C4-2B (cell line): ENCODE data around the gene GPR153.
"Not testable (repeated sequence)": the region's sequence is repeated elsewhere in the genome, so short reads cannot be mapped to it uniquely, and the experiment has no call there.

ENCODE experiments used
- H3K27ac ChIP-seq: fragments of 450-650 bp; 2 replicates; pipeline ENCODE4 v1.5.1; 2017
- ZFX ChIP-seq: fragments of 450-650 bp; IDR thresholded peaks from 2 replicates; pipeline ENCODE4 v1.6.1; 2017
- TF ChIP-seq, protein P1 (sequence below): fragments of 450-650 bp; conservative IDR thresholded peaks from 2 replicates; pipeline ENCODE4 v1.5.1; 2017; ENCODE audit warnings: mild to moderate bottlenecking

The GPR153 gene

DNA sequence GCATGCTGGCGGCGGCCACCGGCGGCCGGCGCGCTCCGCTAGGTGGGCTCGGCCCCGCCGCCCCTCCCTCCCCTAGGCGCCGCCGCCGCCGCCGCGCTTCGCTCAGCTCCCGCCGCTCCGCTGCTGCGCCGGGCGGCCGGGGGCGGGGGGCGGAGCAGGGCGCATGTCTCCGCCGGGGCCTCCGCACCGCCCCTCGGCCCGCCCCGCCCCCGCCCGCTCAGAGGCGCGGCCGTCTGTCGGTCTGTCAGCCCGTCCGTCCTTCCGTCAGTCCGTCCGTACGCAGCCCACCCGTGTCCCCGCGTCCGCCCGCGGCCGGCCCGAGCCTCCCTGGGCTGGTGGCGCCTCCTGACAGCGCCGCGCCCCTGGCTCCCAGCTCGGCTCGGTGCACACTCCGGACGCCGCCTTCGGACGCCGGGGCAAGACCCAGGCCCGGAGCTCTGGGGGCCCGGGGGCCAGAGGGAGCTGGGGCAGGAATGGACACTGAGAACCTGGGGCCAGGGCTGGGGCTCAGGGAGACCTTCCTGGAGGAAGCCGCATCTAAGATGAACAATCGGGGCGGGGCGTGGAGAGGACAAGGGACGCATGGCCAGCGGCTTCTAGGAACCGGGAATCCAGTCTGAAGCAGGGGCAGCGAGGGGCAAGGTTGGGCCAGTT is at the start of gene GPR153:
TSS of gene GPR153 (minus strand) at position 138 of the 654 bp plus-strand sequence. CDS start 6,193 bp downstream, outside the sequence.
- no peak within 1 kb of the TSS for H3K27ac ChIP-seq
- TF ChIP-seq, protein P1, sequence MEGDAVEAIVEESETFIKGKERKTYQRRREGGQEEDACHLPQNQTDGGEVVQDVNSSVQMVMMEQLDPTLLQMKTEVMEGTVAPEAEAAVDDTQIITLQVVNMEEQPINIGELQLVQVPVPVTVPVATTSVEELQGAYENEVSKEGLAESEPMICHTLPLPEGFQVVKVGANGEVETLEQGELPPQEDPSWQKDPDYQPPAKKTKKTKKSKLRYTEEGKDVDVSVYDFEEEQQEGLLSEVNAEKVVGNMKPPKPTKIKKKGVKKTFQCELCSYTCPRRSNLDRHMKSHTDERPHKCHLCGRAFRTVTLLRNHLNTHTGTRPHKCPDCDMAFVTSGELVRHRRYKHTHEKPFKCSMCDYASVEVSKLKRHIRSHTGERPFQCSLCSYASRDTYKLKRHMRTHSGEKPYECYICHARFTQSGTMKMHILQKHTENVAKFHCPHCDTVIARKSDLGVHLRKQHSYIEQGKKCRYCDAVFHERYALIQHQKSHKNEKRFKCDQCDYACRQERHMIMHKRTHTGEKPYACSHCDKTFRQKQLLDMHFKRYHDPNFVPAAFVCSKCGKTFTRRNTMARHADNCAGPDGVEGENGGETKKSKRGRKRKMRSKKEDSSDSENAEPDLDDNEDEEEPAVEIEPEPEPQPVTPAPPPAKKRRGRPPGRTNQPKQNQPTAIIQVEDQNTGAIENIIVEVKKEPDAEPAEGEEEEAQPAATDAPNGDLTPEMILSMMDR: no peak
- TF ChIP-seq ZFX: no peak

DNA sequence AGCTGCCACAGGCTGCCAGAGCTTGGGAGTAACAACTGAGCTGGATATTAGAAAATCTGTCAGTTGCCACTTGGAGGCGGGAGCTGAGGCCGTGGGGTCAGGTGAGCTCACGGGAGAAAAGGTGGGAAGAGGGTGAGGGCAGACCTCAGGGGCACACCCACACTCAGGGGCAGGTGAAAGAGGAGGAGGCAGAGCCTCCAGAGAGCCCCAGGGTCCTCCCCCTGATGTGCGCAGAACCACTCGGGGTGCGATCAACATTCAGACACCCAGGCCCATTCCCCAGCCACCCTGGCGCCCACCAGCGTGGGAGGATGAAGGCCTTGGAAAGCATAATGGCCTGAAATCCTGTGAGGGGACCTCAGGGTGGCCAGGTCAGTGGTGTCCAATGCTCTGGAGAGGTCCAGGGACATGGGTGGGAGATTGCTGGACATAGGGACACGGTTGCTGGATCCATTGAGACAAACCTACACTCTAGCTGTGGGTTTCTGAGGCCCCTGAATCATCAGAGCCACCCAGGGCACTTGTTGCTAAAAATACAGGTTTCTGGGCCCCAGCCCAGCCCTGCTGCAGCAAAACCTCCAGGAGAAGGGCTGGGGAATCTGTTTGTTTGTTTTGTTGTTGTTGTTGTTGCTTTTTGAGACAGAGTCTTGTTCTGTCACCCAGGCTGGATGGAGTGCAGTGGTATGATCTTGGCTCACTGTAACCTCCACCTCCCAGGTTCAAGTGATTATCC is 49.4 kb upstream of the GPR153 start:
- H3K27ac ChIP-seq: no peak overlapping the region
- TF ChIP-seq ZFX: no peak
- TF ChIP-seq, protein P1: no peak

DNA sequence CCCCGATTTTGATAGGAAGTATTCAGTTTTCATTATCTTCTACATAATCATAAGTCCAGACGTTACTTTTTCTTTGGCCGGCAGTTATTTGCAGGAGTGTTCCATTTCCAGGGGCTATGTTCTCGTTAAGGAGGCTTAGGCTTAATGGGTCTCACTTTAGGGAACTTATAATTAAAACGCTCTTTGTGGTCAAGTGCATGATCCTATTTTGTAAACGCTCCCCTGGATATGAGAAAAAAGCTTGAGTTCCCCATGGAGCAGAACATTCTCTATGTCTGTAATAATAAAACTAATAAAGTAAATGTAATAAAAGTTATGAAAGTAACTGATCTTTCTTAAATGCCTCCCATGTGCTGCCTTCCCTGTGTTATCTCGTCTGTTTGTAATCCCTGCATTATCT is 48.7 kb upstream of the GPR153 start:
- no peak overlapping the region for H3K27ac ChIP-seq
- TF ChIP-seq, protein P1: no peak
- no peak for TF ChIP-seq ZFX

DNA sequence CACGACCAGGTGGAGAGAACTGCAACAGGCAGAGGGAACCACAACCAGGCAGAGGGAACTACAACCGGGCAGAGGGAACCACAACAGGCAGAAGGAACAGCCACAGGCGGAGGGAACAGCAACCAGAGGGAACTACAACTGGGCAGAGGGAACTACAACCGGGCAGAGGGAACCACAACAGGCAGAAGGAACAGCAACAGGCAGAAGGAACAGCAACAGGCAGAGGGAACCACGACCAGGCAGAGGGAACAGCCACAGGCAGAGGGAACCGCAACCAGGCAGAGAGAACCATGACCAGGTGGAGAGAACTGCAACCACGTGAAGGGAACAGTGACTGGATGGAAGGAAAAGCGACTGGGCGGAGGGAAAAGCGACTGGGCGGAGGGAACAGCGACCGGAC is 47.6 kb upstream of the GPR153 start:
- no peak overlapping the region for H3K27ac ChIP-seq

DNA sequence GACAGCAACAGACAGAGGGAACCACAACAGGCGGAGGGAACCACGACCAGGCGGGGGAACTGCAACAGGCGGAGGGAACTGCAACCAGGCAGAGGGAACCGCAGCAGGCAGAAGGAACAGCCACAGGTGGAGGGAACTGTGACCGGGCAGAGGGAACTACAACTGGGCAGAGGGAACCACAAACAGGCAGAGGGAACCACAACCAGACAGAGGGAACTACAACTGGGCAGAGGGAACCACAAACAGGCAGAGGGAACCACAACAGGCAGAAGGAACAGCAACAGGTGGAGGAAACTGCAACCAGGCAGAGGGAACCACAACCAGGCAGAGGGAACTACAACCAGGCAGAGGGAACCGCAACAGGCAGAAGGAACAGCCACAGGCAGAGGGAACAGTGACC is 46.8 kb upstream of the GPR153 start:
- not testable (repeated sequence) for H3K27ac ChIP-seq

More for the DNA sequence above, 47.6 kb upstream of the GPR153 start:
- TF ChIP-seq ZFX: no peak
- TF ChIP-seq, protein P1: no peak

DNA sequence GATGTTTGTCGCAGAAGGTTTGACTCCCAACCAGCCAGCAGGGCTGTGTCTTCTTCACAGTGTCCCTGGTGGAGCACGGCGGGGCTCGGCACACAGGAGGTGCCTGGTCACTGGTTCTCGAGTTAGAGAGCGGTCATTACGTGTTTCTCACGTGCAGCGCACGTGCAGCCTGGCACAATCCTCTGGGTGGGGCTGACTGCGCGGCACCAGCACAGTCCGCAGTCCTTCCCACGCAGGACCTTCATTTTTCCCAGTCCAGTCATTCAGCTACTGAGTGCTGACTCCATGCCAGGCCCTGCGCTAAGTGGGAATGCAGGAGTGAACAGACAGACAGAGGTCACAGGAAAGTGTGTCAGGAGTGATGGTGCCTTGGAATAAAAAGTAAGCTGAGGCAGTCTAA is 46.2 kb upstream of the GPR153 start:
- no peak overlapping the region for H3K27ac ChIP-seq
- no peak for TF ChIP-seq ZFX
- TF ChIP-seq, protein P1: no peak

DNA sequence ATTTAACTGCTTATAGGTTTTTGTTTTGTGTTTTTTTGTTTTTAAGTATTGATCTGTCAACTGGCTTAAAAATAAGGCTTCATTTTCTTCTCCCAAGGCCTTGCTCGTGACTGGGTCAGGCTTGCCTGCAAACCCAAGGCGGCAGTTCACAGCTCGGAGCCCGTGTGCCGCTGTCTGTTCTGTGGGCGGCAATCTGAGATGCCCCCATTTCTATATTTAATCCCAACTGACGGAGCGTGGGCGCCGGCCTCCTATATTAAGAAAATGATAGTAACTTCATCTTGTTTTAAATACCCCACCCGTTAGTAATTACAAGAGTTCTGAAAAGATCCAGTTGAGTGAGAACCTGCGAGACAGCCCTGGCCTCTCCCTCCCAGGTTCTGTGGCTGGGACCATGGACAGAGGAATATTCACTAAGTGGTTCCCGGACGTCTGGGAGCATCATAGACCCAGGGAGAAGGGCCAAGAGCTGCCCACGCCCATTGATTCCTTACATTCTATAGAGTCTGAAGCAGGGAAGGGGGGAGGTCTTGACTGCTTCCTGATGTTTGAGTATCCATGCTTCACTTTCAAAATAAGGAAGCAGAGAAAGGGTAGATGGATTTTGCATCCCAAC is 42.6 kb upstream of the GPR153 start:
- TF ChIP-seq, protein P1: no peak
- TF ChIP-seq ZFX: no peak
- no peak overlapping the region for H3K27ac ChIP-seq
